ENCODE results near the gene C3orf49.

- TF ChIP-seq, protein P1, sequence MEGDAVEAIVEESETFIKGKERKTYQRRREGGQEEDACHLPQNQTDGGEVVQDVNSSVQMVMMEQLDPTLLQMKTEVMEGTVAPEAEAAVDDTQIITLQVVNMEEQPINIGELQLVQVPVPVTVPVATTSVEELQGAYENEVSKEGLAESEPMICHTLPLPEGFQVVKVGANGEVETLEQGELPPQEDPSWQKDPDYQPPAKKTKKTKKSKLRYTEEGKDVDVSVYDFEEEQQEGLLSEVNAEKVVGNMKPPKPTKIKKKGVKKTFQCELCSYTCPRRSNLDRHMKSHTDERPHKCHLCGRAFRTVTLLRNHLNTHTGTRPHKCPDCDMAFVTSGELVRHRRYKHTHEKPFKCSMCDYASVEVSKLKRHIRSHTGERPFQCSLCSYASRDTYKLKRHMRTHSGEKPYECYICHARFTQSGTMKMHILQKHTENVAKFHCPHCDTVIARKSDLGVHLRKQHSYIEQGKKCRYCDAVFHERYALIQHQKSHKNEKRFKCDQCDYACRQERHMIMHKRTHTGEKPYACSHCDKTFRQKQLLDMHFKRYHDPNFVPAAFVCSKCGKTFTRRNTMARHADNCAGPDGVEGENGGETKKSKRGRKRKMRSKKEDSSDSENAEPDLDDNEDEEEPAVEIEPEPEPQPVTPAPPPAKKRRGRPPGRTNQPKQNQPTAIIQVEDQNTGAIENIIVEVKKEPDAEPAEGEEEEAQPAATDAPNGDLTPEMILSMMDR (IDR thresholded peaks at IDR 0.05) = no peak
- TF ChIP-seq POLR2A (IDR thresholded peaks at IDR 0.05) = no peak
- no peak for TF ChIP-seq EP300 (IDR thresholded peaks at IDR 0.05)
- no peak for TF ChIP-seq POLR2AphosphoS5 (IDR thresholded peaks at IDR 0.05)
Measured at GRCh38 chr3:63857311-63857710, 38.2 kb downstream of the C3orf49 start.

Measured in stomach (tissue), 4 donors.